Measurements from ENCODE around the gene NKAIN4.

NKAIN4 gene

DNA sequence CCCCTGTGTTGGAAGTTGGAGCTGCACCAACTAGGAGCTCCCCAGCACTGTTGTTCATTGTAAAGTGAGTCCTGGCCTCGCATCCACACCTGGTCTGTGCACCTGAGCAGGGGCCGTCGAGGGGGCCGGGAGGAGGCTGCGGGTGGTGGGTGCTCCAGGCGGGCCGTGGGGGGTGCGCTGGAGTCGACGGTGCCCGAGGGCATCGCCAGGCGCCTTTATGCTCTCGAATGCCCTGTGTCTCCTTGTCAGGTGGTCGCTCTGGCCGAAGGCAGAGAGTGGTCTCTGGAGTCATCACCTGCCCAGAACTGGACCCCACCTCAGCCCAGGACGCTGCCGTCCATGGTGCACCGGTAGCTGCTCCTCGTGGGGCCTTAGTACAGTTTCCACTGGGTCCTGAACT, 22.7 kb upstream of the NKAIN4 start:
- no peak overlapping the region for H3K4me3 ChIP-seq
- no peak for DNase-seq

DNA sequence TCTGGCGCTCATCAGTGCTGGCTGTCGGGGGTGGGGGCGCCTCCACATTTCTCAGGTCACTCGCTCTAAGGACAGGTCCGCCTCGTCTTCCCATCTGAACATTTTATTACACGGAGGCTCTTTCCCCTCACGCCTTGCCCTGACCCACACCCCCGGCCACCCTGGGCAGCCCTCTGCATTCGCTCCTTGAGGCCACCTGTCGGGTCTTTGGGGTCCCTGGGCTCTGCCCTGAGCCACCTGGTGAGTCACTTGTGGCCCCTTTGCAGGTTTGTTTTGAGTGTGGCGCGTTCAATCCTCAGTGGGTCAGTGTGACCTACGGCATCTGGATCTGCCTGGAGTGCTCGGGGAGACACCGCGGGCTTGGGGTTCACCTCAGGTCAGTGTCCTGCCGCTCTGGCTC, 21.6 kb upstream of the NKAIN4 start:
- Histone ChIP-seq H3K4me1 (peaks cover 0 to 28% (median 23%) of the 10 kb centered on the region in 4 donors), H3K27me3 (no peaks in the 10 kb centered on the region), H3K9me3 (no peaks in the 10 kb centered on the region), H3K27ac (no peak overlapping the region), H3K4me3 (no peak overlapping the region), H3K36me3 (peaks cover 26 to 56% (median 52%) of the 10 kb centered on the region in 3 donors)
- intact Hi-C loops (cut with DNase I; ENCODE audit: low total_unique reads), result no loop called here
- DNase-seq, result no peak
- TF ChIP-seq, protein P1, sequence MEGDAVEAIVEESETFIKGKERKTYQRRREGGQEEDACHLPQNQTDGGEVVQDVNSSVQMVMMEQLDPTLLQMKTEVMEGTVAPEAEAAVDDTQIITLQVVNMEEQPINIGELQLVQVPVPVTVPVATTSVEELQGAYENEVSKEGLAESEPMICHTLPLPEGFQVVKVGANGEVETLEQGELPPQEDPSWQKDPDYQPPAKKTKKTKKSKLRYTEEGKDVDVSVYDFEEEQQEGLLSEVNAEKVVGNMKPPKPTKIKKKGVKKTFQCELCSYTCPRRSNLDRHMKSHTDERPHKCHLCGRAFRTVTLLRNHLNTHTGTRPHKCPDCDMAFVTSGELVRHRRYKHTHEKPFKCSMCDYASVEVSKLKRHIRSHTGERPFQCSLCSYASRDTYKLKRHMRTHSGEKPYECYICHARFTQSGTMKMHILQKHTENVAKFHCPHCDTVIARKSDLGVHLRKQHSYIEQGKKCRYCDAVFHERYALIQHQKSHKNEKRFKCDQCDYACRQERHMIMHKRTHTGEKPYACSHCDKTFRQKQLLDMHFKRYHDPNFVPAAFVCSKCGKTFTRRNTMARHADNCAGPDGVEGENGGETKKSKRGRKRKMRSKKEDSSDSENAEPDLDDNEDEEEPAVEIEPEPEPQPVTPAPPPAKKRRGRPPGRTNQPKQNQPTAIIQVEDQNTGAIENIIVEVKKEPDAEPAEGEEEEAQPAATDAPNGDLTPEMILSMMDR (IDR thresholded peaks at IDR 0.05), result no peak

More for the DNA sequence above, 22.7 kb upstream of the NKAIN4 start:
- Histone ChIP-seq H3K36me3 (peaks cover 26 to 68% (median 64%) of the 10 kb centered on the region in 3 donors), H3K4me1 (peaks cover 0 to 23% (median 22%) of the 10 kb centered on the region in 4 donors), H3K9me3 (no peaks in the 10 kb centered on the region), H3K27ac (no peak overlapping the region), H3K27me3 (no peaks in the 10 kb centered on the region)
- TF ChIP-seq, protein P1 (IDR thresholded peaks at IDR 0.05), result no peak
- intact Hi-C loops (cut with DNase I; ENCODE audit: low total_unique reads), result no loop called here

DNA sequence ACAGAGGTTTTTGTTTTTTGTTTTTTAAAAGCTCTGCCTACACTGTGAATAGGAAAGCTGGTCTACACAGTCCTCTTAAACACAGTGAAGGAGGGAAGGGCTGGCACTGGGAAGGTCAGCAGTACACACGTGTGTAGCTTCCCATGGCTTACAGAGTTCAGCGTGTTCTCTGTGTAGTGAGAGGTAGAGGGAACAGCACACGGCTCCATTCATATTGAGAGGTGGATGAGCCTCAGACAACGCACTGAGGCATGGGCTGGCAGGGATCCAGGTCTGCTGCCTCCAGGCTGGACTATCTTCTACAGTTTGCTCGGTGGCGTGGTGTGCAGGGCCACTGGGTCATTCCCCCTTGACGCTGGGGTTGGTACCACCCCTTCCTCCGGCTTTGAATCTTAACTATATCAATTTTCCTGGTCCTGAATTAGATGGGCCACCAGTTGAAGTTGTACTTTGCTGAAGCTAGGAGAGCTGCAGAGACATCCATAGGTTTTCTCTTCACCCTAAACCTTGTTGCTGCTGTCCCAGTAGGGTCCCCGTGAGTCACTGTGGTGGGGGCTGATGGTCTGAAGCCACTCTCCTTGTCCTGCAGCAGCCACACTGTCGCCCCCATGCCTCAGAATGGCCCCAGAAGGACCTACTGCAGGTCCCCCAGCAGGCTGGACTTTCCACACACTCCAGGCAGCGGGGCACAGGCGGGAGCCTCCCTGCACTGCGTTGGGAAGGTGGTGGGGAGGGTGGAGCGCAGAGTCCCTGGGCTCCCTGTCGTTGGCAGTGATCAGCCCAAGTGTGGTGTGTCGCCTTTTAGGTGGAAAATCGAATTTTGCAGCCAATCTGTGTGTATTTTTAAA, 20.3 kb upstream of the NKAIN4 start:
- H3K27me3 ChIP-seq, result no peaks in the 10 kb centered on the region
- TF ChIP-seq, protein P1 (IDR thresholded peaks at IDR 0.05), result no peak
- no peak for DNase-seq
- no peak overlapping the region for H3K27ac ChIP-seq
- H3K36me3 ChIP-seq, result peaks cover 18 to 44% (median 40%) of the 10 kb centered on the region in 3 donors
- peaks cover 0 to 28% (median 23%) of the 10 kb centered on the region in 4 donors for H3K4me1 ChIP-seq
- H3K4me3 ChIP-seq, result no peak overlapping the region
- intact Hi-C loops (cut with DNase I; ENCODE audit: low total_unique reads), result no loop called here
- H3K9me3 ChIP-seq, result no peaks in the 10 kb centered on the region

DNA sequence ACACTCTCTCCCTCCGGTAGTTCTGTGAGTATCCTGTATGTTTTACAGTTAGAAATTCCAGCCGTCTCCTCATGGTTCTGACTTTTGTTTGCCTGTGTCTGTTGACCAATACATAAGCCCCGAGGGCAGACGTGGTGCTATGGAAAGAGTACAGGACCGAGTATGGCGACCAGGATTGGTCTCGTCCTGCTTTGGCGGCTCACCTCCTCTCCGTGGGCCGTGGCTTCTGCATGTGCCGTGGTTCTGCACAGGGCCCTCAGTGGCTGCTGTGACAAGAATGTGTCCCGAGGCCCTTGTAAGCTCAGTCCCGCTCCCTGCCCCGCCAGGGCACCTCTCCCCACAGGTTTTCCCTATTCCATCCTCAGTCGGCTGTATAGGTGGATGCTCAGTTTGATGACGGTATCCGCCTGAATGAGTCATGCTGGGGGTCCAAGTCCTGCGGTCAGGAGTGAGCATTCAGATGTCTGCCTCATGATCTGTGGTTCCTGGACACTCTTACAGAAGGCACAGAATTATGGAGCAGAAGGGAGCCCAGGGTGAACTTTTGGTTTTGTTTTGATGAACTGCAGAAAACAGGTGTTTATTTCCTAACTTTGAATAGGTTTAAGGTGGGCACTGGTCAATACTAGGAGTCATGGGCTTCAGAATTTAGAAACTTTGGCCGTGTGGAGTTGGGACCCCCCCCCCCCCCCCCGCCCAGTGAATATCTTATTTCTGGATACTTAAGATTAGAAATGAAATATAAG, 19.5 kb upstream of the NKAIN4 start:
- H3K9me3 ChIP-seq, result no peaks in the 10 kb centered on the region
- TF ChIP-seq, protein P1 (IDR thresholded peaks at IDR 0.05), result no peak
- peak overlapping the region; percentile 90 to 100 for H3K4me3 ChIP-seq
- peaks cover 0 to 28% (median 23%) of the 10 kb centered on the region in 4 donors for H3K4me1 ChIP-seq
- no peak for DNase-seq
- peak overlapping the region in 1 of 2 donors; percentile 70 for H3K27ac ChIP-seq
- H3K27me3 ChIP-seq, result peaks cover 0 to 4% of the 10 kb centered on the region in 2 donors
- peaks cover 13 to 36% (median 32%) of the 10 kb centered on the region in 3 donors for H3K36me3 ChIP-seq
- intact Hi-C loops (cut with DNase I; ENCODE audit: low total_unique reads), result no loop called here

DNA sequence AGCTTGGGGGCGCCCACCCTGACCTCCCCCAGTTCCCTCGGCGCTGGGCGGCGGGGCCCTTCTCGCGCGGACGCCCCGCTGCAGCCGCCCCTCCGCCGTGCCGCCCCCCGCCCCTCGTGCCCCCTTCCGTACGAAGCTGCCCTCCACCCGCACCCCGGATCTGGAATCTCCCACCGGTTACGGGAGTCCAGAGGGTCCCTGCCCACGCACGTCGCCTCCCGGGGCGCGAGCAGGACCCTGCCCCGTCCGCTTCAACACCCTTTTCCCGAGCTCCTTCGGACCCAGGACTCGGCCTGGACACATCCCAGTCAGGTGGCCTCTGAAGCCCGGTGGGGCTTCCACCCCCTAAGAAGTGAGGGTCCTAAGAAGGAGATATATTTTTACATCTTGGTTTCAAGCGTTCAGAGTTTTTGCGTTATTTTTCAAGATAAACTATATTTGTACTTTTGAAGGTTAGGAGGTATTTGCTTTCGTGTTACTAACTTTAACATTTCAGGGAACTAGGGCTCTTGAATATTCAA, 18.9 kb upstream of the NKAIN4 start:
- peaks cover 0 to 8% of the 10 kb centered on the region in 2 donors for H3K27me3 ChIP-seq
- DNase-seq, result no peak
- H3K4me3 ChIP-seq, result peak overlapping the region; percentile 90 to 100
- TF ChIP-seq, protein P1 (IDR thresholded peaks at IDR 0.05), result no peak
- peaks cover 13 to 30% (median 25%) of the 10 kb centered on the region in 3 donors for H3K36me3 ChIP-seq
- no peaks in the 10 kb centered on the region for H3K9me3 ChIP-seq
- H3K4me1 ChIP-seq, result peaks cover 0 to 28% (median 23%) of the 10 kb centered on the region in 4 donors
- H3K27ac ChIP-seq, result peak overlapping the region; percentile 70 to 83
- intact Hi-C loops (cut with DNase I; ENCODE audit: low total_unique reads), result no loop called here

Data from tibial artery (tissue), 4 donors.